Keratinocyte (primary cell): ENCODE data around the gene SPAG6. TPM values are rescaled to one million over a fixed set of nuclear protein-coding genes. Genes with fewer than 3 reads are reported as not detected.

Experiments used
- DNase-seq: peaks from one replicate; pipeline ENCODE4 v3.0.0-alpha.2; 2011; ENCODE audit warnings: low read depth, missing footprints, low spot score
- FAIRE-seq: peaks from 2 replicates; lab custom pipeline; 2011; peaks lifted over from hg19 to GRCh38; lab: Jason Lieb, UNC
- H2AFZ ChIP-seq: 2 replicates; pipeline ENCODE4 v1.6.0; 2012; ENCODE audit warnings: low read length, control low read depth, inconsistent platforms; ENCODE audit not compliant: control insufficient read depth
- H3K27ac ChIP-seq: 2 replicates; pipeline ENCODE4 v1.5.1; 2011; ENCODE audit warnings: low read length; ENCODE audit not compliant: control insufficient read depth, insufficient read depth
- H3K27me3 ChIP-seq: 3 replicates; pipeline ENCODE4 v1.6.0; 2011; ENCODE audit warnings: low read length; ENCODE audit not compliant: control insufficient read depth, insufficient read depth; ENCODE audit errors: extremely low read depth
- H3K36me3 ChIP-seq, 2 experiments: 2 replicates in 1 of 2; 3 replicates in 1 of 2; pipeline ENCODE4 v1.5.1; 2011; ENCODE audit warnings: low read length in 2 of 2, mild to moderate bottlenecking in 1 of 2; ENCODE audit not compliant: control insufficient read depth in 2 of 2, insufficient read depth in 2 of 2; ENCODE audit errors: extremely low read depth in 1 of 2
- H3K4me1 ChIP-seq: 3 replicates; pipeline ENCODE4 v1.5.1; 2011; ENCODE audit warnings: low read length; ENCODE audit not compliant: control insufficient read depth, insufficient read depth; ENCODE audit errors: extremely low read depth
- H3K4me2 ChIP-seq: 3 replicates; pipeline ENCODE4 v1.6.0; 2011; ENCODE audit warnings: low read depth, low read length; ENCODE audit not compliant: control insufficient read depth, insufficient read depth; ENCODE audit errors: extremely low read depth
- H3K4me3 ChIP-seq, 3 experiments: fragments of 200-600 bp in 1 of 3; sonication (generic) in 1 of 3; 2 replicates in 2 of 3; 3 replicates in 1 of 3; pipeline ENCODE4 v1.5.1; 2011 to 2016; ENCODE audit warnings: low read length in 3 of 3, mild to moderate bottlenecking in 3 of 3, control low read depth in 2 of 3, inconsistent platforms in 1 of 3, low read depth in 1 of 3, mixed read lengths in 1 of 3, mixed run types in 1 of 3, moderate library complexity in 1 of 3; ENCODE audit not compliant: control insufficient read depth in 2 of 3, insufficient read depth in 2 of 3; ENCODE audit errors: extremely low read depth in 1 of 3
- H3K79me2 ChIP-seq: 2 replicates; pipeline ENCODE4 v1.6.0; 2012; ENCODE audit warnings: low read length; ENCODE audit not compliant: control insufficient read depth, insufficient read depth
- H3K9ac ChIP-seq: 3 replicates; pipeline ENCODE4 v1.6.0; 2011; ENCODE audit warnings: low read length; ENCODE audit not compliant: control insufficient read depth, insufficient read depth; ENCODE audit errors: extremely low read depth
- H3K9me1 ChIP-seq: 3 replicates; pipeline ENCODE4 v1.6.0; 2011; ENCODE audit warnings: low read length; ENCODE audit not compliant: control insufficient read depth, insufficient read depth; ENCODE audit errors: extremely low read depth
- H3K9me3 ChIP-seq: 2 replicates; pipeline ENCODE4 v1.5.1; 2012; ENCODE audit warnings: low read depth, low read length; ENCODE audit not compliant: control insufficient read depth
- H4K20me1 ChIP-seq: 3 replicates; pipeline ENCODE4 v1.6.0; 2011; ENCODE audit warnings: low read length; ENCODE audit not compliant: control insufficient read depth, insufficient read depth; ENCODE audit errors: extremely low read depth
- EZH2 ChIP-seq: IDR thresholded peaks from one replicate; pipeline ENCODE4 v1.6.1; 2012; ENCODE audit warnings: inconsistent platforms, mild to moderate bottlenecking, low read length, moderate library complexity
- dilution Hi-C: fragments of 300-500 bp; cut with MboI; formaldehyde crosslinking; loops from one replicate; pipeline ENCODE4 v1.7.0; 2020; ENCODE audit warnings: low sequenced_read_pairs; ENCODE audit not compliant: extremely low pct_ligation_motif_present
- polyA plus RNA-seq, 5 experiments: library from polyadenylated mRNA; depleted of rRNA in 3 of 5; stranded (reverse) in 3 of 5; stranded (forward) in 1 of 5; unstranded in 1 of 5; fragments of >200 nt; gene quantifications; 1 replicate in 1 of 5; 2 replicates in 3 of 5; 3 replicates in 1 of 5; pipeline versions ENCODE4 v1.2.1 to v1.2.3, GENCODE V29; 2011 to 2012; ENCODE audit warnings: missing spikeins in 2 of 5, low read depth in 1 of 5, low replicate concordance in 1 of 5
- TF ChIP-seq, protein P1 (sequence below), 3 experiments: IDR thresholded peaks in 1 of 3; conservative IDR thresholded peaks in 1 of 3; optimal IDR thresholded peaks in 1 of 3; 2 replicates in 2 of 3; 3 replicates in 1 of 3; pipeline versions ENCODE3 to v1.5.1; 2011; ENCODE audit warnings: low read length in 3 of 3, mild to moderate bottlenecking in 3 of 3, moderate library complexity in 2 of 3, control low read depth in 1 of 3, inconsistent platforms in 1 of 3; ENCODE audit not compliant: insufficient read depth in 2 of 3; ENCODE audit errors: extremely low read depth in 1 of 3

The SPAG6 gene
- polyA plus RNA-seq, 1 donor (not counting 4 experiments of a cell fraction or from before 2014, with no cell fraction given) = not detected

DNA sequence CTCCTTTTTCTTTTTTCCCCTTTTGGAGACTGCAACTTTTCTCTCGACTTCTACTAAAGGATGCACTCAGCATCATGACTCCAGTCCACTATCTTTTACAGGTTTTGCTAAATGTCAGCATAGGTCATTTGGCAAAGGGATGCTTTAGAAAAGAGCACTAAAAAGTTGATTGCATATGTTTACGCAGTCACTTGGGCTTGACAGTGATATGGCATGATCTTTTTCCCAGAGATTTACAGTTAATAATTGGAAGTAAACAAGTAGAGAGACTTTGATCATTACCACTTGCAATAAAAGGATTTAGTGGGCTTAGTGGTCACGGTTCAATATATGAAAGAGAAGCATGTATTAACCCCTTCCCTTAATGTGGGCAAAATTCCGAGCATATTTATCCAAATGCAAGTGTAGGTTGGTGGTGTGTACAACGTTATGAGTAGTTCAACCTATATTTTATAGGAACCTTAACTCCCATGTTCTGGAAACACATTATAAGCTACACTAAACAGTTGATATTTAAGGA lies 22.6 kb upstream of the SPAG6 start:
- no peaks in the 10 kb centered on the region for H3K9me3 ChIP-seq
- peaks cover 28% of the 10 kb centered on the region for H3K4me1 ChIP-seq
- H3K9me1 ChIP-seq = no peaks in the 10 kb centered on the region
- dilution Hi-C loops = no loop called here
- H2AFZ ChIP-seq = no peak overlapping the region
- peak overlapping the region; percentile 76 for H3K4me2 ChIP-seq
- no peak for DNase-seq
- no peaks in the 10 kb centered on the region for H3K36me3 ChIP-seq
- H3K9ac ChIP-seq = peak overlapping the region; percentile 71
- H3K4me3 ChIP-seq = peak overlapping the region; percentile 58 to 86 (median 74)
- peaks cover 1% of the 10 kb centered on the region for H3K79me2 ChIP-seq
- FAIRE-seq = no peak
- no peak overlapping the region for H3K27ac ChIP-seq
- H4K20me1 ChIP-seq = no peaks in the 10 kb centered on the region
- TF ChIP-seq, protein P1, sequence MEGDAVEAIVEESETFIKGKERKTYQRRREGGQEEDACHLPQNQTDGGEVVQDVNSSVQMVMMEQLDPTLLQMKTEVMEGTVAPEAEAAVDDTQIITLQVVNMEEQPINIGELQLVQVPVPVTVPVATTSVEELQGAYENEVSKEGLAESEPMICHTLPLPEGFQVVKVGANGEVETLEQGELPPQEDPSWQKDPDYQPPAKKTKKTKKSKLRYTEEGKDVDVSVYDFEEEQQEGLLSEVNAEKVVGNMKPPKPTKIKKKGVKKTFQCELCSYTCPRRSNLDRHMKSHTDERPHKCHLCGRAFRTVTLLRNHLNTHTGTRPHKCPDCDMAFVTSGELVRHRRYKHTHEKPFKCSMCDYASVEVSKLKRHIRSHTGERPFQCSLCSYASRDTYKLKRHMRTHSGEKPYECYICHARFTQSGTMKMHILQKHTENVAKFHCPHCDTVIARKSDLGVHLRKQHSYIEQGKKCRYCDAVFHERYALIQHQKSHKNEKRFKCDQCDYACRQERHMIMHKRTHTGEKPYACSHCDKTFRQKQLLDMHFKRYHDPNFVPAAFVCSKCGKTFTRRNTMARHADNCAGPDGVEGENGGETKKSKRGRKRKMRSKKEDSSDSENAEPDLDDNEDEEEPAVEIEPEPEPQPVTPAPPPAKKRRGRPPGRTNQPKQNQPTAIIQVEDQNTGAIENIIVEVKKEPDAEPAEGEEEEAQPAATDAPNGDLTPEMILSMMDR (optimal IDR thresholded peaks at IDR 0.05 in 1 of 3, IDR thresholded peaks at IDR 0.05 in 1 of 3, conservative IDR thresholded peaks at IDR 0.05 in 1 of 3; ENCODE audit: extremely low read depth in 1 of 3, insufficient read depth in 2 of 3, low read length in 3 of 3) = no peak
- TF ChIP-seq EZH2 = no peak
- H3K27me3 ChIP-seq = peaks cover 14% of the 10 kb centered on the region

DNA sequence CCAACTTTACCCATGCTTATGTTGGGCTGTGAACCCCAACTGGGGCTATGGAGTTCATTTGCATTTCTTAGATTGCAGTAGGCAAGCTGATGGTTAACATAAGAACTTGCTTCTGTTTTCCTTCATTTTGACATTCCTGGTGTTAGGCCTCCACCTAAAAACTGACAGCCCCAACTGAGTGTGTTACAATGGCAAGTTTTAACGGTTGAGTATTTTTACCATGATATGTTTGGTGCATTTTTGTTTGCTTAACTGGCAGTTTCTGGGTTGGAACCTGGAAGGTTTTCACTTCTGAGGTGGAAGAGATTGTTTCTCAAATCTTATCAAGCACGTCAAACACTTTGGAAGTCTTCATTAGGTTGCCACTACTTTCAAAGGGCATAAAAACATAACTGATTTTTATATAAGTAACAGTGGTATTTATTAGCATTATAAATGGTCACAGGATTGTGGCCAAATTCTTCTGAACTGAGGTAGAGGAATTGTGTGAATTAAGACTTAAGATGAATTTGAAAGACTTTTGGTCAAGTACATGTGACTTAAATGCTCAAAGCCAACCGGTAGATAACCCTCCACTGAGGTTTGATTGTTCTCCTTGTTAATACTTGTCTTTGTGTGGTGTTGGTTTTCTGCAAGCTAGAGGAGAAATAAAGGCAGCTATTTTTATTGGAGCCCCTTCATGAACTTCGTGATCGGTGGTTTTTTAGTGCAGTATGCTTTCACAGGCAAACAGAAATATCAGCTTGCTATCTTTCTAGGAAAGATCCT lies 21.6 kb upstream of the SPAG6 start:
- TF ChIP-seq EZH2 = no peak
- TF ChIP-seq, protein P1 (optimal IDR thresholded peaks at IDR 0.05 in 1 of 3, IDR thresholded peaks at IDR 0.05 in 1 of 3, conservative IDR thresholded peaks at IDR 0.05 in 1 of 3; ENCODE audit: extremely low read depth in 1 of 3, insufficient read depth in 2 of 3, low read length in 3 of 3) = no peak

More for the DNA sequence above, 21.6 kb upstream of the SPAG6 start:
- Histone ChIP-seq H3K27me3 (peaks cover 14% of the 10 kb centered on the region), H3K9ac (no peak overlapping the region), H3K79me2 (no peaks in the 10 kb centered on the region), H3K4me3 (no peak overlapping the region), H3K9me3 (no peaks in the 10 kb centered on the region), H3K36me3 (no peaks in the 10 kb centered on the region), H3K27ac (no peak overlapping the region), H3K4me1 (peaks cover 28% of the 10 kb centered on the region), H3K4me2 (no peak overlapping the region), H2AFZ (no peak overlapping the region), H4K20me1 (no peaks in the 10 kb centered on the region), H3K9me1 (no peaks in the 10 kb centered on the region)
- FAIRE-seq (no peak), DNase-seq (no peak)
- dilution Hi-C loops = no loop called here
